Astrocyte (in vitro differentiated cells and primary cell): Measurements from ENCODE around the gene DIO3. TPM values are rescaled to one million over a fixed set of nuclear protein-coding genes. Genes with fewer than 3 reads are reported as not detected.

Experiments
- DNase-seq: peaks from one replicate; pipeline ENCODE4 v3.0.0-alpha.2; 2010; ENCODE audit warnings: low read depth
- FAIRE-seq: peaks from 2 replicates; lab custom pipeline; 2011; peaks lifted over from hg19 to GRCh38; lab: Jason Lieb, UNC
- H2AFZ ChIP-seq: 2 replicates; pipeline ENCODE4 v1.6.0; 2012; ENCODE audit warnings: low read depth, low read length, inconsistent platforms
- H3K27ac ChIP-seq: 2 replicates; pipeline ENCODE4 v1.5.1; 2011; ENCODE audit warnings: low read depth, low read length, inconsistent platforms
- H3K27me3 ChIP-seq: 2 replicates; pipeline ENCODE4 v1.6.0; 2011; ENCODE audit warnings: low read length, inconsistent platforms; ENCODE audit not compliant: insufficient read depth
- H3K36me3 ChIP-seq: 2 replicates; pipeline ENCODE4 v1.5.1; 2011; ENCODE audit warnings: low read length, inconsistent platforms; ENCODE audit not compliant: insufficient read depth
- H3K4me1 ChIP-seq: 2 replicates; pipeline ENCODE4 v1.5.1; 2011; ENCODE audit warnings: low read length, inconsistent platforms; ENCODE audit not compliant: insufficient read depth
- H3K4me2 ChIP-seq: 2 replicates; pipeline ENCODE4 v1.6.0; 2012; ENCODE audit warnings: low read length, inconsistent platforms
- H3K4me3 ChIP-seq: 2 replicates; pipeline ENCODE4 v1.5.1; 2011; ENCODE audit warnings: low read depth, mild to moderate bottlenecking, low read length, inconsistent platforms; ENCODE audit not compliant: insufficient read depth
- H3K79me2 ChIP-seq: 2 replicates; pipeline ENCODE4 v1.6.0; 2012; ENCODE audit warnings: mild to moderate bottlenecking, low read length, inconsistent platforms; ENCODE audit not compliant: insufficient read depth
- H3K9ac ChIP-seq: 2 replicates; pipeline ENCODE4 v1.6.0; 2012; ENCODE audit warnings: mild to moderate bottlenecking, low read length, inconsistent platforms
- H3K9me3 ChIP-seq: 2 replicates; pipeline ENCODE4 v1.5.1; 2012; ENCODE audit warnings: low read depth, mild to moderate bottlenecking, low read length, inconsistent platforms; ENCODE audit not compliant: insufficient read depth
- H4K20me1 ChIP-seq: 2 replicates; pipeline ENCODE4 v1.6.0; 2012; ENCODE audit warnings: low read length, inconsistent platforms; ENCODE audit not compliant: insufficient read depth
- H3K27ac Mint-ChIP-seq: one replicate; pipeline ENCODE4 v1.8.0; 2021; ENCODE audit warnings: mild to moderate bottlenecking, mixed read lengths; ENCODE audit not compliant: unreplicated experiment
- H3K27me3 Mint-ChIP-seq: one replicate; pipeline ENCODE4 v1.8.0; 2021; ENCODE audit warnings: low read depth, mixed read lengths; ENCODE audit not compliant: unreplicated experiment
- H3K36me3 Mint-ChIP-seq: one replicate; pipeline ENCODE4 v1.8.0; 2021; ENCODE audit warnings: low read depth, mixed read lengths; ENCODE audit not compliant: unreplicated experiment
- H3K4me1 Mint-ChIP-seq: one replicate; pipeline ENCODE4 v1.8.0; 2021; ENCODE audit warnings: low read depth, mixed read lengths; ENCODE audit not compliant: unreplicated experiment
- H3K4me3 Mint-ChIP-seq: one replicate; pipeline ENCODE4 v1.8.0; 2021; ENCODE audit warnings: mild to moderate bottlenecking, moderate library complexity, mixed read lengths; ENCODE audit not compliant: unreplicated experiment
- H3K9me3 Mint-ChIP-seq: one replicate; pipeline ENCODE4 v1.8.0; 2021; ENCODE audit warnings: mild to moderate bottlenecking, mixed read lengths; ENCODE audit not compliant: unreplicated experiment
- EZH2 ChIP-seq: IDR thresholded peaks from 2 replicates; pipeline ENCODE4 v1.6.1; 2012; ENCODE audit warnings: mild to moderate bottlenecking, low read length, inconsistent platforms; ENCODE audit not compliant: insufficient read depth
- total RNA-seq: library from RNA; stranded (reverse); gene quantifications from 2 replicates; pipeline ENCODE4 v1.2.1, GENCODE V29; 2021
- TF ChIP-seq, protein P1 (sequence below): IDR thresholded peaks from 2 replicates; pipeline ENCODE4 v1.5.1; 2011; ENCODE audit warnings: low read depth, mild to moderate bottlenecking, inconsistent platforms, low read length, moderate library complexity; ENCODE audit not compliant: insufficient read depth

The DIO3 gene
- total RNA-seq, 1 donor from 2014 or later: 0.79 TPM

DNA sequence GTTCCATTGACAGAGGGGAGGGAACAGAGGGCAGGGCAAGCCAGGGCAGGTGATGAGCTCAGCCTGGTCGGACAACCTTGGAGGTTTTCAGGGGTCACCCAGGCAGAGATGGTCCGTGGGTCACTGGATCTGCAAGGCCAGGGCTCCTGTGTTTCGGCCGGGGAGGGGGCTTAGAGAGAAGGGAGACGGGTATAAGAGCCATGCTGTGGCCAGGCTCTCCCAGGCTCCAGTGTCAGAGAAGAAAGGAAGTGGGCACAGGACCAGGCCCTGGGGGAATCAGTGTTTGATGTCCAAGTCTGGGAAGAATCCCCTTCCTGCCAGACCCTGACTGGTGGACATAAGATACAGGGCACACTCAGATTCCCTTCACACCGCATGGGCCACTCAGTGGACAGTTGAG lies 36.9 kb downstream of the DIO3 start:
- Histone ChIP-seq H3K9ac (no peak overlapping the region), H3K27ac (no peak overlapping the region), H3K4me3 (no peak overlapping the region), H3K4me1 (no peaks in the 10 kb centered on the region), H3K27me3 (no peaks in the 10 kb centered on the region), H3K79me2 (no peaks in the 10 kb centered on the region), H4K20me1 (no peaks in the 10 kb centered on the region), H2AFZ (no peak overlapping the region), H3K4me2 (no peak overlapping the region), H3K36me3 (no peaks in the 10 kb centered on the region), H3K9me3 (no peaks in the 10 kb centered on the region)
- DNase-seq: no peak
- H3K27ac Mint-ChIP-seq: no peak overlapping the region
- peaks cover 2% of the 10 kb centered on the region for H3K36me3 Mint-ChIP-seq
- no peak overlapping the region for H3K4me3 Mint-ChIP-seq
- TF ChIP-seq, protein P1, sequence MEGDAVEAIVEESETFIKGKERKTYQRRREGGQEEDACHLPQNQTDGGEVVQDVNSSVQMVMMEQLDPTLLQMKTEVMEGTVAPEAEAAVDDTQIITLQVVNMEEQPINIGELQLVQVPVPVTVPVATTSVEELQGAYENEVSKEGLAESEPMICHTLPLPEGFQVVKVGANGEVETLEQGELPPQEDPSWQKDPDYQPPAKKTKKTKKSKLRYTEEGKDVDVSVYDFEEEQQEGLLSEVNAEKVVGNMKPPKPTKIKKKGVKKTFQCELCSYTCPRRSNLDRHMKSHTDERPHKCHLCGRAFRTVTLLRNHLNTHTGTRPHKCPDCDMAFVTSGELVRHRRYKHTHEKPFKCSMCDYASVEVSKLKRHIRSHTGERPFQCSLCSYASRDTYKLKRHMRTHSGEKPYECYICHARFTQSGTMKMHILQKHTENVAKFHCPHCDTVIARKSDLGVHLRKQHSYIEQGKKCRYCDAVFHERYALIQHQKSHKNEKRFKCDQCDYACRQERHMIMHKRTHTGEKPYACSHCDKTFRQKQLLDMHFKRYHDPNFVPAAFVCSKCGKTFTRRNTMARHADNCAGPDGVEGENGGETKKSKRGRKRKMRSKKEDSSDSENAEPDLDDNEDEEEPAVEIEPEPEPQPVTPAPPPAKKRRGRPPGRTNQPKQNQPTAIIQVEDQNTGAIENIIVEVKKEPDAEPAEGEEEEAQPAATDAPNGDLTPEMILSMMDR: no peak
- TF ChIP-seq EZH2: no peak
- no peak for FAIRE-seq
- H3K4me1 Mint-ChIP-seq: no peaks in the 10 kb centered on the region
- H3K27me3 Mint-ChIP-seq: peaks cover 29% of the 10 kb centered on the region
- peaks cover 20% of the 10 kb centered on the region for H3K9me3 Mint-ChIP-seq

GRCh38 chr14:101598571-101599233 lies 37.4 kb downstream of the DIO3 start:
- DNase-seq (no peak), FAIRE-seq (no peak)
- H3K36me3 Mint-ChIP-seq: peaks cover 2% of the 10 kb centered on the region
- no peak overlapping the region for H3K4me2 ChIP-seq
- H3K4me1 ChIP-seq: no peaks in the 10 kb centered on the region
- peaks cover 29% of the 10 kb centered on the region for H3K27me3 Mint-ChIP-seq
- H3K9me3 ChIP-seq: no peaks in the 10 kb centered on the region
- H2AFZ ChIP-seq: no peak overlapping the region
- H3K9ac ChIP-seq: no peak overlapping the region
- H3K4me3 Mint-ChIP-seq: no peak overlapping the region
- H3K27ac Mint-ChIP-seq: no peak overlapping the region
- H3K79me2 ChIP-seq: no peaks in the 10 kb centered on the region
- H3K4me1 Mint-ChIP-seq: no peaks in the 10 kb centered on the region
- peaks cover 20% of the 10 kb centered on the region for H3K9me3 Mint-ChIP-seq
- H3K27me3 ChIP-seq: no peaks in the 10 kb centered on the region
- no peaks in the 10 kb centered on the region for H3K36me3 ChIP-seq
- H4K20me1 ChIP-seq: no peaks in the 10 kb centered on the region
- no peak overlapping the region for H3K27ac ChIP-seq
- no peak overlapping the region for H3K4me3 ChIP-seq
- TF ChIP-seq, protein P1: no peak
- TF ChIP-seq EZH2: no peak

DNA sequence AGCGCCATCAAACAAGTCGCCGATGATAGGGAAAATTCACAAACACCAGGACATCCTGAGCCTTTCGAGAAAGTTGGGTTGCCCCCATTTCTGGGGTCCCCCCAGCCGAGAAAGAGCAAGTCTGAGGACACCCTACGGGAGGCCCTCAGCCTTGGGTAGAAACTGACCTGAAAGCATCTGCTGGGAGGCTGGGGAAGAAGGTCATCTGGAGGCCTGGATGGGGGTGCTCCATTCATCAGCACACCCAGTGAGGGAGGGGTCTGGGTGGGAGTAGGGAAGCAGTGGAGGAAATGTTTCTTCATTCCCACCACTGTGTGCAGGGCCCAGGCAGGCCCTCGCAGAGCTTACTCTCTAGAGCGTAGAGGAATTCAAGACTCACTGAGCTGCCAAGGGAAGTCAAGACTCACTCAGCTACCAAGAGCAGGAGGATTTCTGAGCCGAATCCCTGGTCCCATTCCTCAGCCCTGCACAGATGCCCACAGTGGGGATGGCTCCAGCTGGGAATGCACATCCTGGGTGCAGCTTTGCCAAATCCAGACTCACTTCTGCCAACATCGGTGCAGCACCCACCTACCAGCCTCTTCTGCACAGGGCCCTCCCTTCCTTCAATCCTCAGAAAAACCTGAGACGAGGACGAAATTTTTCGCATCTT lies 38.1 kb downstream of the DIO3 start:
- H3K27me3 Mint-ChIP-seq: peaks cover 27% of the 10 kb centered on the region
- H2AFZ ChIP-seq: no peak overlapping the region
- FAIRE-seq: no peak
- H3K36me3 Mint-ChIP-seq: peaks cover 2% of the 10 kb centered on the region
- H4K20me1 ChIP-seq: no peaks in the 10 kb centered on the region
- no peaks in the 10 kb centered on the region for H3K9me3 ChIP-seq
- no peaks in the 10 kb centered on the region for H3K4me1 Mint-ChIP-seq
- H3K27ac Mint-ChIP-seq: no peak overlapping the region
- TF ChIP-seq, protein P1: no peak
- no peak for TF ChIP-seq EZH2
- no peak overlapping the region for H3K4me2 ChIP-seq
- H3K79me2 ChIP-seq: no peaks in the 10 kb centered on the region
- DNase-seq: no peak
- no peaks in the 10 kb centered on the region for H3K4me1 ChIP-seq
- H3K4me3 Mint-ChIP-seq: no peak overlapping the region
- peaks cover 20% of the 10 kb centered on the region for H3K9me3 Mint-ChIP-seq
- no peaks in the 10 kb centered on the region for H3K27me3 ChIP-seq
- no peaks in the 10 kb centered on the region for H3K36me3 ChIP-seq
- no peak overlapping the region for H3K9ac ChIP-seq
- H3K27ac ChIP-seq: no peak overlapping the region
- H3K4me3 ChIP-seq: no peak overlapping the region
